ENCODE data around the gene ZFC3H1. TPM values are rescaled to one million over a fixed set of nuclear protein-coding genes. Genes with fewer than 3 reads are reported as not detected.
A peak's percentile ranks its signal among the peaks of the same experiment; 100 is the strongest.

ZFC3H1 gene
- total and polyA plus RNA-seq, 9 of the 15 experiments (the other 6 are each of a cell fraction or from before 2014, with no cell fraction given) = 14.8 to 80.5 (median 22.1) TPM

- TF ChIP-seq ARNT (IDR thresholded peaks at IDR 0.05) = peak in 1 of 2 experiments; percentile 39; a peak in 1 of 4 replicates
- TF ChIP-seq BRF1 (IDR thresholded peaks at IDR 0.05; ENCODE audit: borderline replicate concordance, extremely low read depth, insufficient read length) = no peak
- TF ChIP-seq, protein P1, sequence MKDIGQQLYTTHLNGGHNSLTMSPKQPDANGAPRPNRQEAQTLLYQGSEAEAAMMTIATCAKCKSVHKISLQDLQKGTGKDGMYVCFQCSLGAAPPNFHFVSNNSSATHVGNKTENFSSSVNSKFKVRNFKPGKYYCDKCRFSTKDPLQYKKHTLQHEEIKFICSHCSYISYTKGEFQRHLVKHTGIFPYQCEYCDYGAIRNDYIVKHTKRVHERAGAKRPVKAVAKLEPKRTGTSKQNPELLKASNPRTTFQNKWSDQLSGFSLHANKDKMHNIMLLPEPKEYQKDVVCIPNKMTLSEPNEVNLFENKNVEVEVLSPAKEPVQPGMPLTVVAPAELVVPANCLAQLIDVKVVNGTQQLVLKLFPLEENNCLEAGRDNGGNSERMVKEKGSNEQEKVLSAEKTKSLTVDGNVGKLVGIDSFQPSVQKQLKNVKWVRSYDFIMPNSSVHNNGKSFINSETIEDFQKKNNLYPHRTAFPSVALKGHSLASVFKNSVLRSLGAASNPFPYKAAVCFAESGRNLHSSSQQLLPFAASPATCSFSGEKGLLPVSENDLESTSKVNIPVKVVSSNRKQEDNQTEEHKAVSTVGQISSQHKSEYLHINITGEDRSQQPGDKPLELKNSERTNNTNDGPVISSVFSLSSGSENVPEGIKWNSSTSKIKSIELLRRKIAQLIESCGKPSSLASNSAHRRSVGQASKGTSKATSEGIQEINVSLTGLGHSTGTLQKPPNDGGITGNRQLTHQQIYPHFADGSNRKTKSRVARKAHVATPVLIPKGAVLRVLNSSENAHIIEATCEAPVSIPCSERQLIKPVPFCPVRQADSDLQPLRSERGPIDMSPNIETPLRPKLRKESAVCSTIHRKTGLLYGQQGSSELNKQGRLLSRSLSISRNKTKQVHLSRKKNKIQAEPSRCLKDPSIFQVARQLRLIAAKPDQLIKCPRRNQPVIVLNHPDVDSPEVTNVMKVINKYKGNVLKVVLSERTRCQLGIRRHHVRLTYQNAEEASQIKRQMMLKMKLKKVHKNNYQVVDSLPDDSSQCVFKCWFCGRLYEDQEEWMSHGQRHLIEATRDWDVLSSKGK (CRISPR knock-in tag; IDR thresholded peaks at IDR 0.05) = no peak
- TF ChIP-seq, protein P2, sequence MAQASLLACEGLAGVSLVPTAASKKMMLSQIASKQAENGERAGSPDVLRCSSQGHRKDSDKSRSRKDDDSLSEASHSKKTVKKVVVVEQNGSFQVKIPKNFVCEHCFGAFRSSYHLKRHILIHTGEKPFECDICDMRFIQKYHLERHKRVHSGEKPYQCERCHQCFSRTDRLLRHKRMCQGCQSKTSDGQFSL (CRISPR knock-in tag; IDR thresholded peaks at IDR 0.05) = no peak
- TF ChIP-seq, protein P2 (tag; IDR thresholded peaks at IDR 0.05) = no peak
- TF ChIP-seq ZNF174 (CRISPR knock-in tag; IDR thresholded peaks at IDR 0.05) = no peak
- peak; percentile 33 for TF ChIP-seq EP300 (IDR thresholded peaks at IDR 0.05; ENCODE audit: low read length)
- TF ChIP-seq, protein P3, sequence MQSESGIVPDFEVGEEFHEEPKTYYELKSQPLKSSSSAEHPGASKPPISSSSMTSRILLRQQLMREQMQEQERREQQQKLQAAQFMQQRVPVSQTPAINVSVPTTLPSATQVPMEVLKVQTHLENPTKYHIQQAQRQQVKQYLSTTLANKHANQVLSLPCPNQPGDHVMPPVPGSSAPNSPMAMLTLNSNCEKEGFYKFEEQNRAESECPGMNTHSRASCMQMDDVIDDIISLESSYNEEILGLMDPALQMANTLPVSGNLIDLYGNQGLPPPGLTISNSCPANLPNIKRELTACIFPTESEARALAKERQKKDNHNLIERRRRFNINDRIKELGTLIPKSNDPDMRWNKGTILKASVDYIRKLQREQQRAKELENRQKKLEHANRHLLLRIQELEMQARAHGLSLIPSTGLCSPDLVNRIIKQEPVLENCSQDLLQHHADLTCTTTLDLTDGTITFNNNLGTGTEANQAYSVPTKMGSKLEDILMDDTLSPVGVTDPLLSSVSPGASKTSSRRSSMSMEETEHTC (IDR thresholded peaks at IDR 0.05) = no peak
- no peak for TF ChIP-seq ZBTB34 (CRISPR knock-in tag; IDR thresholded peaks at IDR 0.05)
- no peak for TF ChIP-seq CHD4 (IDR thresholded peaks at IDR 0.05; ENCODE audit: insufficient read depth, insufficient replicate concordance, low read depth, low read length, poor library complexity, severe bottlenecking)
- no peak for TF ChIP-seq ZFP30 (CRISPR knock-in tag; IDR thresholded peaks at IDR 0.05; ENCODE audit: borderline replicate concordance)
- TF ChIP-seq TCF7 (IDR thresholded peaks at IDR 0.05; ENCODE audit: borderline replicate concordance) = peak; percentile 23; the same call in 1 of the 2 replicates
- no peak for TF ChIP-seq KHSRP (IDR thresholded peaks at IDR 0.05)
- peak; percentile 84 for TF ChIP-seq SP1 (CRISPR knock-in tag; IDR thresholded peaks at IDR 0.05)
- no peak for TF ChIP-seq PURB (CRISPR knock-in tag; IDR thresholded peaks at IDR 0.05; ENCODE audit: low read depth)
- peak; percentile 96 for TF ChIP-seq NFRKB (IDR thresholded peaks at IDR 0.05; ENCODE audit: low read depth)
- TF ChIP-seq STAG1 (CRISPR knock-in tag; IDR thresholded peaks at IDR 0.05; ENCODE audit: borderline replicate concordance) = no peak
- TF ChIP-seq, protein P4, sequence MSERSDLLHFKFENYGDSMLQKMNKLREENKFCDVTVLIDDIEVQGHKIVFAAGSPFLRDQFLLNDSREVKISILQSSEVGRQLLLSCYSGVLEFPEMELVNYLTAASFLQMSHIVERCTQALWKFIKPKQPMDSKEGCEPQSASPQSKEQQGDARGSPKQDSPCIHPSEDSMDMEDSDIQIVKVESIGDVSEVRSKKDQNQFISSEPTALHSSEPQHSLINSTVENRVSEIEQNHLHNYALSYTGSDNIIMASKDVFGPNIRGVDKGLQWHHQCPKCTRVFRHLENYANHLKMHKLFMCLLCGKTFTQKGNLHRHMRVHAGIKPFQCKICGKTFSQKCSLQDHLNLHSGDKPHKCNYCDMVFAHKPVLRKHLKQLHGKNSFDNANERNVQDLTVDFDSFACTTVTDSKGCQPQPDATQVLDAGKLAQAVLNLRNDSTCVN (CRISPR knock-in tag; IDR thresholded peaks at IDR 0.05) = no peak
- TF ChIP-seq FOXK1 (CRISPR knock-in tag; IDR thresholded peaks at IDR 0.05; ENCODE audit: borderline replicate concordance) = no peak
- TF ChIP-seq POLR2A (conservative IDR thresholded peaks at IDR 0.05) = peak; percentile 91
These were observed at the start of gene ZFC3H1, which contains the start of gene THAP2 (continued) for GRCh38 chr12:71663561-71664410.

All from K562 (cell line).